Measurements from ENCODE around the gene HDAC2. TPM values are rescaled to one million over a fixed set of nuclear protein-coding genes. Genes with fewer than 3 reads are reported as not detected.

HDAC2 gene
- total and polyA plus RNA-seq, 2 of the 13 experiments (the other 11 are each of a cell fraction or from before 2014, with no cell fraction given), result 99.6 to 114 TPM

DNA sequence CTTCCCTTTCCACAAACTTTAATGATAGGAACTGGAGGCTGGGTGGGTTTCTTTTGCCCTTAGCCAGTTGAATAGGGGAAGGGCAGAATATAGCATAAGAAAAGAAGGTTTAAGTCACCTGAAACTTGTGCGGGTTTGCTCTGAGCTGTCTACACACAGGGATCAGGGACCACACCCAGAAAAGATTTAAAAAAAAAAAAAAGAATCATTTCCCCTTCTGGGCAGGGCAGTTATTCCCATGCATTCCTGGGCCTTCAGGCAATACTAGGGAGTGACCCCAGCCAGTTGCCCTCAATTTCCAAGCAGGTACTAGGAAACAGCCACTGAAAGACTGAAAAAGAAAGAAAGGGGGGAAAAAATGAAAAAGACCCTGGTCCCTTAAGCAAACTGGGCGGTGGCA lies 39.6 kb upstream of the HDAC2 start:
- in situ Hi-C loops (cut with HindIII; ENCODE audit: extremely low pct_ligation_motif_present, low pct_unique_long_range_greater_than_20kb) (no loop called here), intact Hi-C loops (cut with micrococcal nuclease; ENCODE audit: unreplicated experiment) (no loop called here)
- TF ChIP-seq POLR2AphosphoS5 (IDR thresholded peaks at IDR 0.05; ENCODE audit: low read depth, low read length) (no peak), CCDC6 (CRISPR knock-in tag; IDR thresholded peaks at IDR 0.05) (no peak), RFX5 (IDR thresholded peaks at IDR 0.05; ENCODE audit: low read depth, low read length) (no peak), ZNF619 (CRISPR knock-in tag; IDR thresholded peaks at IDR 0.05) (no peak), ASH2L (IDR thresholded peaks at IDR 0.05; ENCODE audit: insufficient read length, low read depth, low read length) (no peak), CBX2 (IDR thresholded peaks at IDR 0.05; ENCODE audit: low read depth, low read length) (no peak), CBX2 (CRISPR knock-in tag; IDR thresholded peaks at IDR 0.05; ENCODE audit: low read depth) (no peak), NKX3-1 (CRISPR knock-in tag; IDR thresholded peaks at IDR 0.05) (no peak), ZNF569 (CRISPR knock-in tag; IDR thresholded peaks at IDR 0.05; ENCODE audit: borderline replicate concordance) (no peak), MED8 (CRISPR knock-in tag; IDR thresholded peaks at IDR 0.05; ENCODE audit: insufficient replicate concordance) (no peak), GTF2F1 (IDR thresholded peaks at IDR 0.05; ENCODE audit: low read length) (no peak), ATF1 (CRISPR knock-in tag; IDR thresholded peaks at IDR 0.05) (no peak)
- TF ChIP-seq, protein P1, sequence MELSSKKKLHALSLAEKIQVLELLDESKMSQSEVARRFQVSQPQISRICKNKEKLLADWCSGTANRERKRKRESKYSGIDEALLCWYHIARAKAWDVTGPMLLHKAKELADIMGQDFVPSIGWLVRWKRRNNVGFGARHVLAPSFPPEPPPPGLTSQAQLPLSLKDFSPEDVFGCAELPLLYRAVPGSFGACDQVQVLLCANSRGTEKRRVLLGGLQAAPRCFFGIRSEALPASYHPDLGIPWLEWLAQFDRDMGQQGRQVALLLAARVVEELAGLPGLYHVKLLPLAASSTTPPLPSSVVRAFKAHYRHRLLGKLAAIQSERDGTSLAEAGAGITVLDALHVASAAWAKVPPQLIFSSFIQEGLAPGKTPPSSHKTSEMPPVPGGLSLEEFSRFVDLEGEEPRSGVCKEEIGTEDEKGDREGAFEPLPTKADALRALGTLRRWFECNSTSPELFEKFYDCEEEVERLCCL (CRISPR knock-in tag; IDR thresholded peaks at IDR 0.05; ENCODE audit: borderline replicate concordance), result no peak
- TF ChIP-seq, protein P2, sequence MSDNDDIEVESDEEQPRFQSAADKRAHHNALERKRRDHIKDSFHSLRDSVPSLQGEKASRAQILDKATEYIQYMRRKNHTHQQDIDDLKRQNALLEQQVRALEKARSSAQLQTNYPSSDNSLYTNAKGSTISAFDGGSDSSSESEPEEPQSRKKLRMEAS (IDR thresholded peaks at IDR 0.05), result no peak
- Histone ChIP-seq H3K27me3 (ENCODE audit: control insufficient read depth in 1 of 2, insufficient read depth in 2 of 2, low read length in 2 of 2) (peaks cover 0 to 4% of the 10 kb centered on the region in 2 experiments; a peak in 2 of 5 replicates), H3K4me2 (ENCODE audit: low read depth, low read length) (no peak overlapping the region), H4K20me1 (ENCODE audit: insufficient read depth, low read length) (no peaks in the 10 kb centered on the region), H2AFZ (ENCODE audit: low read length) (no peak overlapping the region), H3K9me3 (ENCODE audit: low read length) (no peaks in the 10 kb centered on the region), H3K79me2 (ENCODE audit: insufficient read depth, low read length) (no peaks in the 10 kb centered on the region), H3K9ac (ENCODE audit: insufficient read depth, low read depth, low read length) (no peak overlapping the region), H3K36me3 (replicated peaks in 1 of 2; ENCODE audit: control insufficient read depth in 1 of 2, insufficient read depth in 2 of 2, low read length in 2 of 2) (no peaks in the 10 kb centered on the region), H3K27ac (ENCODE audit: extremely low read length, insufficient read depth, low read length) (no peak overlapping the region), H3K4me3 (replicated peaks in 1 of 3; ENCODE audit: insufficient read depth in 1 of 3, low read depth in 2 of 3, low read length in 3 of 3) (no peak overlapping the region), H3K4me1 (ENCODE audit: insufficient read depth, low read length) (peaks cover 10% of the 10 kb centered on the region)
- no TSS peak for BruUV-seq (replicated peaks)
- DNase-seq (ENCODE audit: low spot score) (no peak), ATAC-seq (no peak), FAIRE-seq (no peak)
- POLR2A ChIA-PET, result no interaction called here
- WGBS (ENCODE audit: low lambda C conversion rate), result 40% methylated on average over 2 of the region's 2 CpGs
- CTCF ChIA-PET (ENCODE audit: low intra/inter-chr PET ratio, low total read pairs), result no interaction called here
